A673 (cell line): ENCODE measurements around the gene MICU1.

Source experiments
- CTCF ChIP-seq: fragments of 300-800, 200-600 bp; sonication (generic); conservative IDR thresholded peaks from 2 replicates; pipeline ENCODE4 v1.5.1; 2017; ENCODE audit warnings: low read depth, mild to moderate bottlenecking, antibody characterized with exemption, low read length, moderate library complexity, mixed read lengths
- EZH2 ChIP-seq: fragments of 200-600 bp; sonication (generic); IDR thresholded peaks from 2 replicates; pipeline ENCODE4 v1.6.1; 2017; ENCODE audit warnings: borderline replicate concordance, low read depth, mild to moderate bottlenecking, mixed read lengths, antibody characterized with exemption, low read length; ENCODE audit not compliant: poor library complexity, severe bottlenecking

DNA sequence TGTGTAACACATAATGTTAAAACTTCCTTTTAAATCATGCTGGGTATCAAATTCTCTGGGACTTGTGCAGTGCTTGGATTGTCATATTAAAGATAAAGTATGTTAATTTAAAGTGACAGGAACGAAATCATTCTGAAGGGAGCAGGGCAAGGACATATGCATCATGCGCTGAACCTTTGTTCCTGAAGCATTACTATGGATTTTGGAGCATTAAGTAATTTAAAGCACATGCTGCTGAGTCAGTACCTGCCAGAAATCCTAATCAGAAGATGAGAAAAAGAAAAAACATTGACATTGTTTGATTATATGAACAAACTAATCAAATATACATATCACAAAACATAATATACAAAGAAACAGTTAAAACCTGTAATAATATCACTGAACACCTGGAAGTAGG lies 101.4 kb downstream of the MICU1 start:
- TF ChIP-seq CTCF, result no peak
- TF ChIP-seq EZH2, result no peak
